H1 (cell line): ENCODE results near the gene ANKRD50.

Source experiments
- ATF2 ChIP-seq: IDR thresholded peaks from 2 replicates; pipeline ENCODE4 v1.6.1; 2012; ENCODE audit warnings: low read length, inconsistent platforms
- CREB1 ChIP-seq: IDR thresholded peaks from 2 replicates; pipeline ENCODE4 v1.6.1; 2012; ENCODE audit warnings: inconsistent platforms
- CTCF ChIP-seq, 3 experiments: IDR thresholded peaks; 1 replicate in 2 of 3; 2 replicates in 1 of 3; pipeline versions ENCODE4 v1.5.1 to v1.6.1; 2011; ENCODE audit warnings: low read length in 3 of 3, mild to moderate bottlenecking in 3 of 3, inconsistent platforms in 2 of 3, low read depth in 1 of 3, moderate library complexity in 1 of 3; ENCODE audit not compliant: insufficient read depth in 1 of 3; ENCODE audit errors: control extremely low read depth in 1 of 3
- EZH2 ChIP-seq: fragments of 200-600 bp; sonication (generic); IDR thresholded peaks from 2 replicates; pipeline ENCODE4 v1.7.1; 2012; ENCODE audit warnings: low read depth, mild to moderate bottlenecking, moderate library complexity, low read length, inconsistent platforms; ENCODE audit not compliant: severe bottlenecking
- HDAC6 ChIP-seq: IDR thresholded peaks from one replicate; pipeline ENCODE4 v1.7.1; 2012; ENCODE audit warnings: low read depth, mild to moderate bottlenecking, inconsistent platforms, low read length, moderate library complexity
- MAX ChIP-seq: IDR thresholded peaks from 2 replicates; pipeline ENCODE4 v1.6.1; 2012; ENCODE audit warnings: inconsistent platforms
- POLR2AphosphoS5 ChIP-seq: IDR thresholded peaks from 2 replicates; pipeline ENCODE4 v1.6.1; 2011; ENCODE audit warnings: low read depth, low read length
- RFX5 ChIP-seq: IDR thresholded peaks from 2 replicates; pipeline ENCODE4 v1.6.1; 2011; ENCODE audit warnings: low read depth, low read length, improper control_type of control experiment, borderline replicate concordance
- SUZ12 ChIP-seq: fragments of 200-600 bp; sonication (generic); IDR thresholded peaks from 2 replicates; pipeline ENCODE4 v1.6.1; 2012; ENCODE audit warnings: mild to moderate bottlenecking, inconsistent platforms, low read length, moderate library complexity, mixed read lengths
- TAF1 ChIP-seq: IDR thresholded peaks from 2 replicates; pipeline ENCODE4 v1.6.1; 2011; ENCODE audit warnings: mild to moderate bottlenecking, low read depth, low read length

GRCh38 chr4:124647599-124647998 lies 64.9 kb downstream of the ANKRD50 start:
- TF ChIP-seq MAX (no peak), HDAC6 (no peak), TAF1 (no peak), ATF2 (no peak), EZH2 (no peak), POLR2AphosphoS5 (no peak), CTCF (IDR thresholded peaks at IDR 0.05; ENCODE audit: control extremely low read depth in 1 of 3, insufficient read depth in 1 of 3, low read depth in 1 of 3, low read length in 3 of 3) (no peak), SUZ12 (no peak), CREB1 (no peak), RFX5 (no peak)
